Measurements from ENCODE around the gene CDC42EP4.

GRCh38 chr17:73341350-73342049, 29.7 kb upstream of the CDC42EP4 start:
- TF ChIP-seq, protein P1, sequence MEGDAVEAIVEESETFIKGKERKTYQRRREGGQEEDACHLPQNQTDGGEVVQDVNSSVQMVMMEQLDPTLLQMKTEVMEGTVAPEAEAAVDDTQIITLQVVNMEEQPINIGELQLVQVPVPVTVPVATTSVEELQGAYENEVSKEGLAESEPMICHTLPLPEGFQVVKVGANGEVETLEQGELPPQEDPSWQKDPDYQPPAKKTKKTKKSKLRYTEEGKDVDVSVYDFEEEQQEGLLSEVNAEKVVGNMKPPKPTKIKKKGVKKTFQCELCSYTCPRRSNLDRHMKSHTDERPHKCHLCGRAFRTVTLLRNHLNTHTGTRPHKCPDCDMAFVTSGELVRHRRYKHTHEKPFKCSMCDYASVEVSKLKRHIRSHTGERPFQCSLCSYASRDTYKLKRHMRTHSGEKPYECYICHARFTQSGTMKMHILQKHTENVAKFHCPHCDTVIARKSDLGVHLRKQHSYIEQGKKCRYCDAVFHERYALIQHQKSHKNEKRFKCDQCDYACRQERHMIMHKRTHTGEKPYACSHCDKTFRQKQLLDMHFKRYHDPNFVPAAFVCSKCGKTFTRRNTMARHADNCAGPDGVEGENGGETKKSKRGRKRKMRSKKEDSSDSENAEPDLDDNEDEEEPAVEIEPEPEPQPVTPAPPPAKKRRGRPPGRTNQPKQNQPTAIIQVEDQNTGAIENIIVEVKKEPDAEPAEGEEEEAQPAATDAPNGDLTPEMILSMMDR (IDR thresholded peaks at IDR 0.05; ENCODE audit: poor library complexity, severe bottlenecking), result no peak
- TF ChIP-seq POLR2AphosphoS5 (IDR thresholded peaks at IDR 0.05), result no peak
- TF ChIP-seq MXI1 (conservative IDR thresholded peaks at IDR 0.05; ENCODE audit: poor library complexity, severe bottlenecking), result no peak
- TF ChIP-seq SMC3 (conservative IDR thresholded peaks at IDR 0.05; ENCODE audit: poor library complexity), result no peak
- TF ChIP-seq, protein P2, sequence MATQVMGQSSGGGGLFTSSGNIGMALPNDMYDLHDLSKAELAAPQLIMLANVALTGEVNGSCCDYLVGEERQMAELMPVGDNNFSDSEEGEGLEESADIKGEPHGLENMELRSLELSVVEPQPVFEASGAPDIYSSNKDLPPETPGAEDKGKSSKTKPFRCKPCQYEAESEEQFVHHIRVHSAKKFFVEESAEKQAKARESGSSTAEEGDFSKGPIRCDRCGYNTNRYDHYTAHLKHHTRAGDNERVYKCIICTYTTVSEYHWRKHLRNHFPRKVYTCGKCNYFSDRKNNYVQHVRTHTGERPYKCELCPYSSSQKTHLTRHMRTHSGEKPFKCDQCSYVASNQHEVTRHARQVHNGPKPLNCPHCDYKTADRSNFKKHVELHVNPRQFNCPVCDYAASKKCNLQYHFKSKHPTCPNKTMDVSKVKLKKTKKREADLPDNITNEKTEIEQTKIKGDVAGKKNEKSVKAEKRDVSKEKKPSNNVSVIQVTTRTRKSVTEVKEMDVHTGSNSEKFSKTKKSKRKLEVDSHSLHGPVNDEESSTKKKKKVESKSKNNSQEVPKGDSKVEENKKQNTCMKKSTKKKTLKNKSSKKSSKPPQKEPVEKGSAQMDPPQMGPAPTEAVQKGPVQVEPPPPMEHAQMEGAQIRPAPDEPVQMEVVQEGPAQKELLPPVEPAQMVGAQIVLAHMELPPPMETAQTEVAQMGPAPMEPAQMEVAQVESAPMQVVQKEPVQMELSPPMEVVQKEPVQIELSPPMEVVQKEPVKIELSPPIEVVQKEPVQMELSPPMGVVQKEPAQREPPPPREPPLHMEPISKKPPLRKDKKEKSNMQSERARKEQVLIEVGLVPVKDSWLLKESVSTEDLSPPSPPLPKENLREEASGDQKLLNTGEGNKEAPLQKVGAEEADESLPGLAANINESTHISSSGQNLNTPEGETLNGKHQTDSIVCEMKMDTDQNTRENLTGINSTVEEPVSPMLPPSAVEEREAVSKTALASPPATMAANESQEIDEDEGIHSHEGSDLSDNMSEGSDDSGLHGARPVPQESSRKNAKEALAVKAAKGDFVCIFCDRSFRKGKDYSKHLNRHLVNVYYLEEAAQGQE (IDR thresholded peaks at IDR 0.05; ENCODE audit: borderline replicate concordance), result no peak
- no peak for TF ChIP-seq EP300 (conservative IDR thresholded peaks at IDR 0.05; ENCODE audit: poor library complexity, severe bottlenecking)
- TF ChIP-seq EZH2 (IDR thresholded peaks at IDR 0.05; ENCODE audit: borderline replicate concordance, insufficient read depth, low read length, poor library complexity, severe bottlenecking), result no peak
- TF ChIP-seq TAF1 (IDR thresholded peaks at IDR 0.05; ENCODE audit: low read depth), result no peak
- TF ChIP-seq RAD21 (conservative IDR thresholded peaks at IDR 0.05), result no peak

All from neural cell (in vitro differentiated cells).